ENCODE data around the gene C1orf159.

Gene C1orf159

GRCh38 chr1:1073743-1074587 is 41.9 kb downstream of the C1orf159 start, which contains the start of gene RNF223:
Gene RNF223, minus strand, starts transcription at chr1:1074306. Its CDS starts 1,740 bp downstream, at chr1:1072566.
- H3K36me3 ChIP-seq (ENCODE audit: low read depth) = no peaks in the 10 kb centered on the region
- H3K4me1 ChIP-seq (ENCODE audit: insufficient read depth, poor library complexity, severe bottlenecking) = peaks cover 10% of the 10 kb centered on the region
- DNase-seq (ENCODE audit: low spot score) (peak; percentile 73), ATAC-seq (ENCODE audit: low read depth) (peak; percentile 66)
- no peaks in the 10 kb centered on the region for H3K9me3 ChIP-seq (ENCODE audit: severe bottlenecking)
- TF ChIP-seq CTCF (IDR thresholded peaks at IDR 0.05; ENCODE audit: poor library complexity, severe bottlenecking) = no peak
- no peaks in the 10 kb centered on the region for H3K27me3 ChIP-seq (ENCODE audit: insufficient read depth, poor library complexity, severe bottlenecking)
- peak within 1 kb of the TSS; percentile 6 for H3K27ac ChIP-seq (ENCODE audit: poor library complexity, severe bottlenecking)
- H3K4me3 ChIP-seq (ENCODE audit: severe bottlenecking) = peak within 1 kb of the TSS; percentile 8

GRCh38 chr1:1072849-1073742 is 42.8 kb downstream of the C1orf159 start:
- peak overlapping the region; percentile 8 for H3K4me3 ChIP-seq (ENCODE audit: severe bottlenecking)
- H3K27me3 ChIP-seq (ENCODE audit: insufficient read depth, poor library complexity, severe bottlenecking) = no peaks in the 10 kb centered on the region

GRCh38 chr1:1072299-1072848 is 43.5 kb downstream of the C1orf159 start:
- no peak overlapping the region for H3K4me3 ChIP-seq (ENCODE audit: severe bottlenecking)
- no peaks in the 10 kb centered on the region for H3K27me3 ChIP-seq (ENCODE audit: insufficient read depth, poor library complexity, severe bottlenecking)
- no peak overlapping the region for H3K27ac ChIP-seq (ENCODE audit: poor library complexity, severe bottlenecking)
- no peaks in the 10 kb centered on the region for H3K36me3 ChIP-seq (ENCODE audit: low read depth)
- H3K9me3 ChIP-seq (ENCODE audit: severe bottlenecking) = no peaks in the 10 kb centered on the region
- H3K4me1 ChIP-seq (ENCODE audit: insufficient read depth, poor library complexity, severe bottlenecking) = peaks cover 13% of the 10 kb centered on the region
- DNase-seq (ENCODE audit: low spot score) (no peak), ATAC-seq (ENCODE audit: low read depth) (no peak)
- TF ChIP-seq CTCF (IDR thresholded peaks at IDR 0.05; ENCODE audit: poor library complexity, severe bottlenecking) = no peak

More at GRCh38 chr1:1072849-1073742, 42.8 kb downstream of the C1orf159 start:
- DNase-seq (ENCODE audit: low spot score) (peak; percentile 69), ATAC-seq (ENCODE audit: low read depth) (no peak)
- H3K27ac ChIP-seq (ENCODE audit: poor library complexity, severe bottlenecking) = peak overlapping the region; percentile 6
- TF ChIP-seq CTCF (IDR thresholded peaks at IDR 0.05; ENCODE audit: poor library complexity, severe bottlenecking) = no peak
- H3K4me1 ChIP-seq (ENCODE audit: insufficient read depth, poor library complexity, severe bottlenecking) = peaks cover 13% of the 10 kb centered on the region
- no peaks in the 10 kb centered on the region for H3K36me3 ChIP-seq (ENCODE audit: low read depth)
- no peaks in the 10 kb centered on the region for H3K9me3 ChIP-seq (ENCODE audit: severe bottlenecking)

- H3K9me3 ChIP-seq (ENCODE audit: severe bottlenecking) = no peaks in the 10 kb centered on the region
- TF ChIP-seq CTCF (IDR thresholded peaks at IDR 0.05; ENCODE audit: poor library complexity, severe bottlenecking) = no peak
- no peak overlapping the region for H3K4me3 ChIP-seq (ENCODE audit: severe bottlenecking)
- no peak overlapping the region for H3K27ac ChIP-seq (ENCODE audit: poor library complexity, severe bottlenecking)
- peaks cover 13% of the 10 kb centered on the region for H3K4me1 ChIP-seq (ENCODE audit: insufficient read depth, poor library complexity, severe bottlenecking)
- no peak for DNase-seq (ENCODE audit: low spot score)
- H3K36me3 ChIP-seq (ENCODE audit: low read depth) = no peaks in the 10 kb centered on the region
- H3K27me3 ChIP-seq (ENCODE audit: insufficient read depth, poor library complexity, severe bottlenecking) = no peaks in the 10 kb centered on the region
- no peak for ATAC-seq (ENCODE audit: low read depth)
These were observed 44.2 kb downstream of the C1orf159 start for GRCh38 chr1:1071486-1072298.
